HUES48 (cell line): Measurements from ENCODE around the gene DAO.

Experiments used
- H3K27ac ChIP-seq: one replicate; pipeline ENCODE4 v1.7.0; 2013; ENCODE audit warnings: low read depth, low read length, inconsistent platforms
- H3K27me3 ChIP-seq: 2 replicates; pipeline ENCODE4 v1.6.1; 2013; ENCODE audit warnings: mild to moderate bottlenecking, low read length; ENCODE audit not compliant: control insufficient read depth, insufficient read depth
- H3K36me3 ChIP-seq: 2 replicates; pipeline ENCODE4 v1.6.1; 2013; ENCODE audit warnings: low read length; ENCODE audit not compliant: control insufficient read depth, insufficient read depth
- H3K4me1 ChIP-seq: 2 replicates; pipeline ENCODE4 v1.6.1; 2013; ENCODE audit warnings: mild to moderate bottlenecking, low read length; ENCODE audit not compliant: control insufficient read depth, insufficient read depth
- H3K4me3 ChIP-seq: 2 replicates; pipeline ENCODE4 v1.5.1; 2013; ENCODE audit warnings: mild to moderate bottlenecking, low read depth, low read length
- H3K9ac ChIP-seq: 2 replicates; pipeline ENCODE4 v1.6.1; 2013; ENCODE audit warnings: mild to moderate bottlenecking, low read depth, low read length, moderate library complexity
- H3K9me3 ChIP-seq: 2 replicates; pipeline ENCODE4 v1.6.1; 2013; ENCODE audit warnings: low read length; ENCODE audit not compliant: control insufficient read depth, insufficient read depth

The DAO gene

GRCh38 chr12:108899145-108899544 lies 19.3 kb downstream of the DAO start:
- no peaks in the 10 kb centered on the region for H3K27me3 ChIP-seq
- H3K4me3 ChIP-seq: no peak overlapping the region
- no peak overlapping the region for H3K9ac ChIP-seq
- H3K9me3 ChIP-seq: no peaks in the 10 kb centered on the region
- no peak overlapping the region for H3K27ac ChIP-seq
- H3K4me1 ChIP-seq: no peaks in the 10 kb centered on the region
- no peaks in the 10 kb centered on the region for H3K36me3 ChIP-seq

GRCh38 chr12:108905725-108906124 lies 25.8 kb downstream of the DAO start:
- no peaks in the 10 kb centered on the region for H3K27me3 ChIP-seq
- H3K9ac ChIP-seq: no peak overlapping the region
- no peaks in the 10 kb centered on the region for H3K9me3 ChIP-seq
- no peaks in the 10 kb centered on the region for H3K4me1 ChIP-seq
- no peak overlapping the region for H3K27ac ChIP-seq
- H3K4me3 ChIP-seq: no peak overlapping the region
- H3K36me3 ChIP-seq: no peaks in the 10 kb centered on the region

GRCh38 chr12:108906971-108907370 lies 27.1 kb downstream of the DAO start:
- Histone ChIP-seq H3K27ac (no peak overlapping the region), H3K4me3 (no peak overlapping the region), H3K36me3 (no peaks in the 10 kb centered on the region), H3K9me3 (no peaks in the 10 kb centered on the region), H3K27me3 (no peaks in the 10 kb centered on the region), H3K4me1 (no peaks in the 10 kb centered on the region), H3K9ac (no peak overlapping the region)

- no peak overlapping the region for H3K4me3 ChIP-seq
- H3K9ac ChIP-seq: no peak overlapping the region
- H3K9me3 ChIP-seq: no peaks in the 10 kb centered on the region
- no peaks in the 10 kb centered on the region for H3K27me3 ChIP-seq
- H3K36me3 ChIP-seq: no peaks in the 10 kb centered on the region
- no peak overlapping the region for H3K27ac ChIP-seq
- H3K4me1 ChIP-seq: no peaks in the 10 kb centered on the region
These were observed 28.0 kb downstream of the DAO start for GRCh38 chr12:108907839-108908351.

GRCh38 chr12:108910336-108910735 lies 30.4 kb downstream of the DAO start:
- no peak overlapping the region for H3K4me3 ChIP-seq
- H3K9me3 ChIP-seq: no peaks in the 10 kb centered on the region
- no peaks in the 10 kb centered on the region for H3K27me3 ChIP-seq
- H3K27ac ChIP-seq: no peak overlapping the region
- no peaks in the 10 kb centered on the region for H3K4me1 ChIP-seq
- no peak overlapping the region for H3K9ac ChIP-seq
- no peaks in the 10 kb centered on the region for H3K36me3 ChIP-seq

GRCh38 chr12:108911915-108912314 lies 32.0 kb downstream of the DAO start:
- H3K9ac ChIP-seq: no peak overlapping the region
- H3K4me3 ChIP-seq: no peak overlapping the region
- H3K27ac ChIP-seq: no peak overlapping the region
- H3K27me3 ChIP-seq: no peaks in the 10 kb centered on the region
- H3K36me3 ChIP-seq: no peaks in the 10 kb centered on the region
- H3K4me1 ChIP-seq: no peaks in the 10 kb centered on the region
- H3K9me3 ChIP-seq: no peaks in the 10 kb centered on the region

- Histone ChIP-seq H3K27ac (no peak overlapping the region), H3K4me1 (no peaks in the 10 kb centered on the region), H3K36me3 (no peaks in the 10 kb centered on the region), H3K9ac (no peak overlapping the region), H3K9me3 (no peaks in the 10 kb centered on the region), H3K4me3 (no peak overlapping the region), H3K27me3 (no peaks in the 10 kb centered on the region)
These were observed 32.5 kb downstream of the DAO start for GRCh38 chr12:108912361-108912760.

- Histone ChIP-seq H3K4me3 (no peak overlapping the region), H3K4me1 (no peaks in the 10 kb centered on the region), H3K36me3 (no peaks in the 10 kb centered on the region), H3K27me3 (no peaks in the 10 kb centered on the region), H3K9ac (no peak overlapping the region), H3K9me3 (no peaks in the 10 kb centered on the region), H3K27ac (no peak overlapping the region)
These were observed 34.2 kb downstream of the DAO start for GRCh38 chr12:108914121-108914531.

GRCh38 chr12:108915632-108916133 lies 35.8 kb downstream of the DAO start:
- no peaks in the 10 kb centered on the region for H3K9me3 ChIP-seq
- no peaks in the 10 kb centered on the region for H3K36me3 ChIP-seq
- no peak overlapping the region for H3K9ac ChIP-seq
- H3K27me3 ChIP-seq: no peaks in the 10 kb centered on the region
- H3K4me3 ChIP-seq: no peak overlapping the region
- H3K4me1 ChIP-seq: no peaks in the 10 kb centered on the region
- no peak overlapping the region for H3K27ac ChIP-seq

- no peaks in the 10 kb centered on the region for H3K27me3 ChIP-seq
- H3K9ac ChIP-seq: no peak overlapping the region
- no peaks in the 10 kb centered on the region for H3K36me3 ChIP-seq
- no peaks in the 10 kb centered on the region for H3K4me1 ChIP-seq
- H3K9me3 ChIP-seq: no peaks in the 10 kb centered on the region
- H3K27ac ChIP-seq: no peak overlapping the region
- H3K4me3 ChIP-seq: no peak overlapping the region
These were observed 36.4 kb downstream of the DAO start for GRCh38 chr12:108916336-108916735.

- Histone ChIP-seq H3K9ac (no peak overlapping the region), H3K9me3 (no peaks in the 10 kb centered on the region), H3K27ac (no peak overlapping the region), H3K4me3 (no peak overlapping the region), H3K4me1 (no peaks in the 10 kb centered on the region), H3K36me3 (no peaks in the 10 kb centered on the region), H3K27me3 (no peaks in the 10 kb centered on the region; the same call in 1 of the 2 replicates)
These were observed 38.3 kb downstream of the DAO start for GRCh38 chr12:108918206-108918605.
